Esophagus squamous epithelium (tissue), 5 donors: ENCODE results near the gene FN1. TPM values are rescaled to one million over a fixed set of nuclear protein-coding genes. Genes with fewer than 3 reads are reported as not detected.

ENCODE experiments used
- DNase-seq: peaks from one replicate; lab custom pipeline; 2025; lab: John Stamatoyannopoulos, UW
- H3K27ac ChIP-seq, 4 donors: fragments of 200-600 bp; sonication (generic); one replicate each; pipeline ENCODE4 v1.5.1; 2016 to 2019; ENCODE audit warnings: mild to moderate bottlenecking in 1 of 4
- H3K27me3 ChIP-seq, 4 donors: fragments of 200-600 bp; sonication (generic); 1 replicate in 3 of 4; 2 replicates in 1 of 4; pipeline versions ENCODE4 v1.5.1 to v1.6.0; 2017 to 2021; ENCODE audit warnings: antibody characterized with exemption in 1 of 4
- H3K36me3 ChIP-seq, 3 donors: fragments of 200-600 bp; sonication (generic); one replicate each; pipeline ENCODE4 v1.5.1; 2016 to 2019
- H3K4me1 ChIP-seq, 3 donors: fragments of 200-600 bp; sonication (generic); one replicate each; pipeline ENCODE4 v1.5.1; 2017 to 2019
- H3K4me3 ChIP-seq, 4 donors: fragments of 200-600 bp; sonication (generic); 1 replicate in 3 of 4; 2 replicates in 1 of 4; pipeline ENCODE4 v1.5.1; 2016 to 2019; ENCODE audit warnings: mild to moderate bottlenecking in 2 of 4, moderate library complexity in 1 of 4
- H3K9me3 ChIP-seq, 3 donors: fragments of 200-600 bp; sonication (generic); one replicate each; pipeline ENCODE4 v1.5.1; 2016 to 2019
- POLR2A ChIP-seq, 4 donors: fragments of 450-650 bp; IDR thresholded peaks; one replicate each; pipeline ENCODE4 v1.6.1; 2017; ENCODE audit warnings: antibody characterized with exemption in 4 of 4, mild to moderate bottlenecking in 4 of 4, moderate library complexity in 3 of 4
- WGBS, 2 donors: methylation state at CpG; one replicate each; pipeline ENCODE4 v1.1.5; 2018; 5-methylcytosine and 5-hydroxymethylcytosine counted together
- intact Hi-C: fragments of 100-400 bp; cut with DNase I; formaldehyde crosslinking; loops from one replicate; pipeline ENCODE4 v1.15.0; 2022
- total RNA-seq, 4 donors: library from RNA; depleted of rRNA; stranded (reverse); fragments of >200 nt; gene quantifications; one replicate each; pipeline ENCODE4 v1.1.0, GENCODE V29; 2016
- TF ChIP-seq, protein P1 (sequence below), 6 experiments: fragments of 450-650 bp in 4 of 6; fragments of 200-600 bp in 2 of 6; sonication (generic) in 2 of 6; IDR thresholded peaks; one replicate each; pipeline ENCODE4 v1.5.1; 2016 to 2019; ENCODE audit warnings: antibody characterized with exemption in 6 of 6, mild to moderate bottlenecking in 4 of 6, moderate library complexity in 4 of 6
- donor health status: DM: yes; HTN: yes; CAD: no.

FN1 gene
- total RNA-seq = 100 to 1,000 TPM in 2 of 4 donors, 10 to 100 TPM in 2; 15.7 to 393 (median 112) TPM

- H3K36me3 ChIP-seq = no peaks in the 10 kb centered on the region
- peaks cover 0 to 57% (median 2%) of the 10 kb centered on the region in 4 donors for H3K27me3 ChIP-seq
- peak within 1 kb of the TSS; percentile 32 to 70 (median 66) for H3K4me3 ChIP-seq
- peaks cover 7 to 28% (median 11%) of the 10 kb centered on the region in 3 donors for H3K4me1 ChIP-seq
- no peak for DNase-seq
- peak in 2 of 4 donors; percentile 61 to 84 for TF ChIP-seq POLR2A (IDR thresholded peaks at IDR 0.05)
- TF ChIP-seq, protein P1, sequence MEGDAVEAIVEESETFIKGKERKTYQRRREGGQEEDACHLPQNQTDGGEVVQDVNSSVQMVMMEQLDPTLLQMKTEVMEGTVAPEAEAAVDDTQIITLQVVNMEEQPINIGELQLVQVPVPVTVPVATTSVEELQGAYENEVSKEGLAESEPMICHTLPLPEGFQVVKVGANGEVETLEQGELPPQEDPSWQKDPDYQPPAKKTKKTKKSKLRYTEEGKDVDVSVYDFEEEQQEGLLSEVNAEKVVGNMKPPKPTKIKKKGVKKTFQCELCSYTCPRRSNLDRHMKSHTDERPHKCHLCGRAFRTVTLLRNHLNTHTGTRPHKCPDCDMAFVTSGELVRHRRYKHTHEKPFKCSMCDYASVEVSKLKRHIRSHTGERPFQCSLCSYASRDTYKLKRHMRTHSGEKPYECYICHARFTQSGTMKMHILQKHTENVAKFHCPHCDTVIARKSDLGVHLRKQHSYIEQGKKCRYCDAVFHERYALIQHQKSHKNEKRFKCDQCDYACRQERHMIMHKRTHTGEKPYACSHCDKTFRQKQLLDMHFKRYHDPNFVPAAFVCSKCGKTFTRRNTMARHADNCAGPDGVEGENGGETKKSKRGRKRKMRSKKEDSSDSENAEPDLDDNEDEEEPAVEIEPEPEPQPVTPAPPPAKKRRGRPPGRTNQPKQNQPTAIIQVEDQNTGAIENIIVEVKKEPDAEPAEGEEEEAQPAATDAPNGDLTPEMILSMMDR (IDR thresholded peaks at IDR 0.05) = no peak
- peak within 1 kb of the TSS; percentile 66 to 92 (median 87) for H3K27ac ChIP-seq
- intact Hi-C loops = no loop called here
- H3K9me3 ChIP-seq = no peaks in the 10 kb centered on the region
- WGBS, 2 donors = 0 to 1% methylated on average over 14 to 29 of the region's 54 CpGs
Measured at GRCh38 chr2:215435870-215436704, at the start of gene FN1. FN1 (minus strand) TSS chr2:215436068; CDS start chr2:215435802, 266 bp downstream.

DNA sequence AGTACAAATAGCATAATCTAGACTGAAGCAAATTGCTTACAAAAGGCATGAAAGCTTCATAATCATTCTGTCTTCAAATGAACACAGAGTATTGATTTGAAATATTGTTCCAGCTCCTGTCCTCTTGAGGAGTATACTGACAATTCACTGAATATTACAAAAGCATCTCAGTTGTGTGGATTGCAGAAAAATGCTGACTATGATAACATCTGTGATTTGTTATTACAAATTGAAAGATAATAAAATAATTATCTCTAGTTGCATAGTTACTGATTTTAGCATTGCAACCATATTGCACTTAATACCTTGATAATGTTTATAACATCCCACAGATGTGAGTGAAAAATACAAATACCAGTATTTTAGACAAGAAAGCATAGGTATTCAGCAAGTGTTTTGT is 49.2 kb upstream of the FN1 start:
- Histone ChIP-seq H3K36me3 (no peaks in the 10 kb centered on the region), H3K27me3 (no peaks in the 10 kb centered on the region), H3K9me3 (no peaks in the 10 kb centered on the region), H3K4me3 (no peak overlapping the region), H3K4me1 (peaks cover 0 to 3% (median 0%) of the 10 kb centered on the region in 3 donors), H3K27ac (no peak overlapping the region)
- no peak for DNase-seq
- TF ChIP-seq POLR2A (IDR thresholded peaks at IDR 0.05) = no peak
- TF ChIP-seq, protein P1 (IDR thresholded peaks at IDR 0.05) = no peak
- intact Hi-C loops = no loop called here

DNA sequence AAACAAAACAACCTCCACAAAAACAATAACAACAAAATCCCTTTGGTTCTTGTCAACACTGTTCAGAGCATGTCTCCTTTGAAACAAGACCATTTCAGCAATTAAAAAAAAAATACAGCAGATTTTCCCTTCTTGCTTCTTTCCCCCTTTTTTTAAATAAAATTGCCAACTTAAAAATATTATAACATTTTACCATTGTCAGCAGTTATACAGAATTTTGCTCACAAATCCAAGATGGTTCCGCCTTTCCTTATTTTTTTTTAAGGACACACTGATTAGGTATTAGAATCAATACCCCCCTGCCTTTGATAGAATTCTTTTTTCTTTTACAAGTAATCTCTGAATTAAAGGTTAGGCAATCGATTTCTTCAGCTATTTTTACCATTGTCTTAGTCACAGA is 48.7 kb upstream of the FN1 start:
- intact Hi-C loops = no loop called here
- TF ChIP-seq POLR2A (IDR thresholded peaks at IDR 0.05) = no peak
- TF ChIP-seq, protein P1 (IDR thresholded peaks at IDR 0.05) = no peak
- no peak for DNase-seq
- Histone ChIP-seq H3K27me3 (no peaks in the 10 kb centered on the region), H3K36me3 (no peaks in the 10 kb centered on the region), H3K4me3 (no peak overlapping the region), H3K9me3 (no peaks in the 10 kb centered on the region), H3K4me1 (peaks cover 0 to 3% (median 0%) of the 10 kb centered on the region in 3 donors), H3K27ac (no peak overlapping the region)
- WGBS, 2 donors = 73 to 83% methylated on average over 2 of the region's 2 CpGs

DNA sequence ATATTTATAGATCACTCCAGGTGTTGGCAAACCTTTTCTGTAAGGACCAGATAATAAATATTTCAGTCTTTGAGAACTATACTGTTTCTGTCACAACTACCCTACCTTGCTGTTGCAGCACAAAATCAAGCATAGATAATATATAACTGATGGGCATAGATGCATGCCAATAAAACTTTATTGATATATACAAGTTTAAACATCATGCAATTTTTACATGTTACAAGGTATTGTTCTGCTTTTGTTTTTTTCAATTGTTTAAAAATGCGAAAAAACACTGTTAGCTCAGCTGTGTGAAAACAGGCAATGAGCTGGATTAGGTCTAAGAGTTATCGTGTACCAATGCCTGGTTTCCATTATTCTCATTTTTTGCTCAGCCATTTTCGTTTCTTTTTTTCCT is 47.6 kb upstream of the FN1 start:
- Histone ChIP-seq H3K27ac (no peak overlapping the region), H3K36me3 (no peaks in the 10 kb centered on the region), H3K4me1 (peaks cover 0 to 3% (median 0%) of the 10 kb centered on the region in 3 donors), H3K9me3 (no peaks in the 10 kb centered on the region), H3K4me3 (no peak overlapping the region), H3K27me3 (no peaks in the 10 kb centered on the region)
- TF ChIP-seq, protein P1 (IDR thresholded peaks at IDR 0.05) = no peak
- TF ChIP-seq POLR2A (IDR thresholded peaks at IDR 0.05) = no peak
- intact Hi-C loops = no loop called here
- WGBS, 2 donors = 79 to 81% methylated on average over 3 of the region's 3 CpGs
- no peak for DNase-seq

- TF ChIP-seq, protein P1 (IDR thresholded peaks at IDR 0.05) = no peak
- 52 to 58% methylated on average over 6 of the region's 6 CpGs for WGBS, 2 donors
Measured at GRCh38 chr2:215479536-215480240, 43.8 kb upstream of the FN1 start.

More at GRCh38 chr2:215479536-215480240, 43.8 kb upstream of the FN1 start:
- no peaks in the 10 kb centered on the region for H3K36me3 ChIP-seq
- intact Hi-C loops = no loop called here
- H3K27me3 ChIP-seq = no peaks in the 10 kb centered on the region
- no peak overlapping the region for H3K4me3 ChIP-seq
- no peaks in the 10 kb centered on the region for H3K4me1 ChIP-seq
- no peak for DNase-seq
- no peak overlapping the region for H3K27ac ChIP-seq
- no peaks in the 10 kb centered on the region for H3K9me3 ChIP-seq
